Left lung (tissue), 10 donors: Measurements from ENCODE around the gene TM4SF1. TPM values are rescaled to one million over a fixed set of nuclear protein-coding genes. Genes with fewer than 3 reads are reported as not detected.
A peak's percentile ranks its signal among the peaks of the same experiment; 100 is the strongest.

Experiments used
- ATAC-seq: fragments of 200-7000 bp; cut with Tn5 transposase; one replicate; pipeline ENCODE4 v1.9.1; 2020; ENCODE audit warnings: moderate library complexity
- DNase-seq, 4 donors: peaks; one replicate each; pipeline ENCODE4 v3.0.0-alpha.2; 2013 to 2020
- H3K27ac ChIP-seq, 2 donors: fragments of 200-600 bp; sonication (generic) in 1 of 2; one replicate each; pipeline versions ENCODE4 v1.5.0 to v1.8.0; 2020 to 2021
- H3K27me3 ChIP-seq, 2 donors: fragments of 200-600 bp; sonication (generic) in 1 of 2; one replicate each; pipeline versions ENCODE4 v1.5.0 to v1.8.0; 2020 to 2021
- H3K36me3 ChIP-seq, 2 donors: fragments of 200-600 bp; sonication (generic) in 1 of 2; one replicate each; pipeline versions ENCODE4 v1.5.0 to v1.8.0; 2020 to 2021
- H3K4me1 ChIP-seq, 2 donors: fragments of 200-600 bp; one replicate each; pipeline ENCODE4 v1.8.0; 2021
- H3K4me3 ChIP-seq, 2 donors: fragments of 200-600 bp; sonication (generic) in 1 of 2; one replicate each; pipeline versions ENCODE4 v1.5.0 to v1.8.0; 2020 to 2021; ENCODE audit warnings: mild to moderate bottlenecking in 1 of 2
- H3K9me3 ChIP-seq, 2 donors: fragments of 200-600 bp; sonication (generic) in 1 of 2; one replicate each; pipeline versions ENCODE4 v1.5.0 to v1.8.0; 2020 to 2021
- intact Hi-C, 2 donors: fragments of 100-400 bp; cut with DNase I; formaldehyde crosslinking; loops; one replicate each; pipeline versions ENCODE4 v1.11.2 to v1.14.2; 2022
- polyA plus RNA-seq, 6 donors: library from polyadenylated mRNA; unstranded; fragments of 120-200 nt; gene quantifications; one replicate each; pipeline ENCODE4 v1.2.1, GENCODE V29; 2013; ENCODE audit not compliant: insufficient read length in 6 of 6
- total RNA-seq, 2 donors: library from RNA; stranded (reverse); fragmentation: NEBNext Ultra II Directional; extraction: Animal tissue kit (Norgen Biotek cat#: 25700); gene quantifications; one replicate each; pipeline ENCODE4 v1.2.1, GENCODE V29; 2021
- TF ChIP-seq, protein P1 (sequence below), 2 donors: fragments of 200-600 bp; sonication (generic) in 1 of 2; IDR thresholded peaks; one replicate each; pipeline versions ENCODE4 v1.5.0 to v1.8.0; 2021; ENCODE audit warnings: antibody characterized with exemption in 2 of 2
- donor health status: DM: no; HTN: yes; CAD: no.
- donor health status: DM: no; HTN: no; CAD: no.

The TM4SF1 gene
- total and polyA plus RNA-seq, 8 donors, result 74.1 to 283 (median 109) TPM

DNA sequence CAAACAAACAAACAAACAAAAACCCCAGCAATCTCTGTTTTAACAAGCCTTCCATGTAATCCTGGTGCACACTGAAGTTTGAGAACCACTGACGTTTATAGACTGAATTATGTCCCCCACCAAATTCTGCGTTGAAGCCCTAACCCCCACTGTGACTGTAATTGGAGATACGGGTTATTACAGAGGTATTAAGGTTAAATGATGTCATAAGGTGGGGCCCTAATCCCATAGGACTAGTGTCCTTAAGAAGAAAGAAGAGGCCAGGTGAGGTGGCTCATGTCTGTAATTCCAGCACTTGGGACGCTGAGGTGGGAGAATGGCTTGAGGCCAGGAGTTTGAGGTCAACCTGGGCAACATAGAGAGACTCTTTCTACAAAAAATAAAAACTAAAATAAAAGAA, 42.4 kb upstream of the TM4SF1 start:
- DNase-seq (no peak), ATAC-seq (no peak)
- H3K4me3 ChIP-seq, result no peak overlapping the region
- no peaks in the 10 kb centered on the region for H3K27me3 ChIP-seq
- TF ChIP-seq, protein P1, sequence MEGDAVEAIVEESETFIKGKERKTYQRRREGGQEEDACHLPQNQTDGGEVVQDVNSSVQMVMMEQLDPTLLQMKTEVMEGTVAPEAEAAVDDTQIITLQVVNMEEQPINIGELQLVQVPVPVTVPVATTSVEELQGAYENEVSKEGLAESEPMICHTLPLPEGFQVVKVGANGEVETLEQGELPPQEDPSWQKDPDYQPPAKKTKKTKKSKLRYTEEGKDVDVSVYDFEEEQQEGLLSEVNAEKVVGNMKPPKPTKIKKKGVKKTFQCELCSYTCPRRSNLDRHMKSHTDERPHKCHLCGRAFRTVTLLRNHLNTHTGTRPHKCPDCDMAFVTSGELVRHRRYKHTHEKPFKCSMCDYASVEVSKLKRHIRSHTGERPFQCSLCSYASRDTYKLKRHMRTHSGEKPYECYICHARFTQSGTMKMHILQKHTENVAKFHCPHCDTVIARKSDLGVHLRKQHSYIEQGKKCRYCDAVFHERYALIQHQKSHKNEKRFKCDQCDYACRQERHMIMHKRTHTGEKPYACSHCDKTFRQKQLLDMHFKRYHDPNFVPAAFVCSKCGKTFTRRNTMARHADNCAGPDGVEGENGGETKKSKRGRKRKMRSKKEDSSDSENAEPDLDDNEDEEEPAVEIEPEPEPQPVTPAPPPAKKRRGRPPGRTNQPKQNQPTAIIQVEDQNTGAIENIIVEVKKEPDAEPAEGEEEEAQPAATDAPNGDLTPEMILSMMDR (IDR thresholded peaks at IDR 0.05), result no peak
- H3K36me3 ChIP-seq, result no peaks in the 10 kb centered on the region
- no peaks in the 10 kb centered on the region for H3K9me3 ChIP-seq
- no peak overlapping the region for H3K27ac ChIP-seq
- intact Hi-C loops, result no loop called here
- H3K4me1 ChIP-seq, result peaks cover 10 to 18% of the 10 kb centered on the region in 2 donors

DNA sequence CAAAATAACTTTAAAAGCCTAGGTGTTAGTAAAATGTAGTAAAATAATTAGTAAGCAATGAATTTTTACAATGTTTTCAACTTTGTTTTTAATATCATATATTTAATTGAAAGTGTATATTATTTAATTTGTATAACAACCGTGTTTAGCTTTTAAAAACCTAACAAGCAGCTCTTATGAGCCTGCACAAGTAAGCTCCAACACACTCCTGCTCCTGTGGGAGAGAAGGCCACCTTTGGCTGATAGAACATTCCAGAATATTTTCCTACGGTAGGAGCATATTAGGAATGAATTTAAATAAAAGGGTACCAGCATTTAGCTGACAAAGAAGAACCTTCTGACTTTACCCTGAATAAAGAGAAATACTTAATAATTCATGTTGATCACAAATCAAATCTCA, 40.3 kb upstream of the TM4SF1 start:
- no peak overlapping the region for H3K27ac ChIP-seq
- TF ChIP-seq, protein P1 (IDR thresholded peaks at IDR 0.05), result no peak
- no peaks in the 10 kb centered on the region for H3K9me3 ChIP-seq
- DNase-seq (no peak), ATAC-seq (no peak)
- no peaks in the 10 kb centered on the region for H3K36me3 ChIP-seq
- no peak overlapping the region for H3K4me3 ChIP-seq
- H3K4me1 ChIP-seq, result peaks cover 17 to 22% of the 10 kb centered on the region in 2 donors
- no peaks in the 10 kb centered on the region for H3K27me3 ChIP-seq
- intact Hi-C loops, result no loop called here

DNA sequence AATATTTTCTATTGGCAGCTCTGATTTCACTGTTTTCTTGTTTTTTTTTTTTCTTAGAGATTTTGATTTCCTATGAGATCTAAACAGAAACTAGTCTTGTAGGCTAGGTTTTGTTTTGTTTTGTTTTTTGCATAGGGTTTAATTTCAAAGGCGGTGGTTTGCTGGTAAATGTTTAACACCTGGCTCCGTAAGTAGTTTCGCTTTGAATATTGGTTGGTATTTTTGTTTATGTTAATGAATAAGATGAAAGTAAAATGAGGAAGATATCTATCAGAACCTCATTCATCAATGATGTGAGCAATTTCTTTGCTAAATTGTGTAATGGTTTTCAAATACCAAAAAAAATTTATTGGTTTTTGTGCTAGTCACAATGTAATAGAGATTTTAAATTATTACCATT, 39.7 kb upstream of the TM4SF1 start:
- Histone ChIP-seq H3K9me3 (no peaks in the 10 kb centered on the region), H3K4me3 (no peak overlapping the region), H3K27ac (no peak overlapping the region), H3K27me3 (no peaks in the 10 kb centered on the region), H3K36me3 (no peaks in the 10 kb centered on the region), H3K4me1 (peaks cover 17 to 22% of the 10 kb centered on the region in 2 donors)
- ATAC-seq (no peak), DNase-seq (no peak)
- TF ChIP-seq, protein P1 (IDR thresholded peaks at IDR 0.05), result no peak
- intact Hi-C loops, result no loop called here

DNA sequence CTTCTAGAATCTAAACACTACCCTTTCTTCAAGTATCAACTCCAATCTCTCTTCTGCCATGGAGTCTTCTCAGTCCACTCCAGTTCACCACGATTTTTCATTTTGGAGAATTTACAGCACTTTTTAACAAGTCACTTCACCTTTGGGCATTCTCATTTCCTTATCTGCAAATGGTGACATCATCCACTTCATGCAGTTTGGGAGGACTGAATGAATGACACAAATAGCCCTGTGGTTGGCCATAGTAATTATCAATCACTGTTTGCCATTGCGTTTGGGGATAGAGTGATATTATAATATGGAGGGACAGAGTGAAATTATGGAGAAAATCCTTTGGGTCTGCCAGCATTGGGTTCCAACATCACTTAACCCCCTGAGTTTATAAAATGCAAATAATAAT, 38.0 kb upstream of the TM4SF1 start:
- intact Hi-C loops, result no loop called here
- Histone ChIP-seq H3K9me3 (no peaks in the 10 kb centered on the region), H3K36me3 (no peaks in the 10 kb centered on the region), H3K4me1 (peaks cover 17 to 19% of the 10 kb centered on the region in 2 donors), H3K27me3 (no peaks in the 10 kb centered on the region), H3K4me3 (no peak overlapping the region), H3K27ac (peak overlapping the region; percentile 53 to 81)
- peak; percentile 57 for ATAC-seq
- no peak for DNase-seq
- TF ChIP-seq, protein P1 (IDR thresholded peaks at IDR 0.05), result no peak

DNA sequence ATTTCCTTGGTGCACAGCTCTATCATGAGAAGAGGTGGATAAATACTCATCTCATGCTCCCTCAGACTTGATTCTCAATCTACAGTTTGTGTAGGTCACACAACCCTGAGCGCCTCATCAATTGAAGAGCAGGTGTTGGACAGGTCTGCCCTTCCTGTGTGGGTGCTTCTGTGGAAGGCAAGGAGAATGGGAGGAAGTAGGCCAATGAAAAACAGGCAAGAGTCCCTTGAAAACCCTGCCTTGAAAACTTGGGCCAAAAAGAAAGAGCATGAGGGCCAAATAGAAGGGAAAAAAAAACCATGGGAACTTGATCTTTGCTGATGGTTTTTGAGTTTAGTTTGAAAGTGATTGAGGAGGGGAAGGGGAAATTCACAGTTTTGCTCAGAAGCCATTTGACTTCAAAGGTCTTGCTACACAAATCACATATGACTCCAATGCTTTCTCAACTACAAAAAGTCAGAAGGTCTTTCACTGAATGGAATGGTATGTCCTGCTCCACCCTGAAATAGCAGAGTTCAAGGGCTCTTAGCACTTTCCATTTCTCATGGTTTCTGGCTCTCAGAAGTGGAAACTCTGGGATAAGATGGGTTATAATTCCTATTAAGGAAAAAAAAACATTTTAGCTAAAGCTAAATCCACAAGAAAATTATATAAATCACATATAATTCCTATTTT, 37.2 kb upstream of the TM4SF1 start:
- TF ChIP-seq, protein P1 (IDR thresholded peaks at IDR 0.05), result no peak

More for the DNA sequence above, 37.2 kb upstream of the TM4SF1 start:
- Histone ChIP-seq H3K4me1 (peaks cover 16 to 17% of the 10 kb centered on the region in 2 donors), H3K27ac (peak overlapping the region; percentile 53 to 81), H3K4me3 (no peak overlapping the region), H3K27me3 (no peaks in the 10 kb centered on the region), H3K9me3 (no peaks in the 10 kb centered on the region), H3K36me3 (no peaks in the 10 kb centered on the region)
- ATAC-seq (peak; percentile 94), DNase-seq (no peak)
- intact Hi-C loops, result no loop called here
